Endothelial cell of umbilical vein (primary cell): Measurements from ENCODE around the gene S100A11. TPM values are rescaled to one million over a fixed set of nuclear protein-coding genes. Genes with fewer than 3 reads are reported as not detected.
A peak's percentile ranks its signal among the peaks of the same experiment; 100 is the strongest.

Experiments
- BruUV-seq: library from RNA; stranded (reverse); fragments of 400-500 nt; replicated peaks from 2 replicates; lab custom pipeline; 2021; lab: Mats Ljungman, UMichigan
- CTCF ChIA-PET: fragments of 300-600, 350-600 bp; sonication (Branson Sonifier 250); formaldehyde crosslinking; loops from one replicate; lab custom pipeline; 2021; ENCODE audit warnings: antibody characterized with exemption, inconsistent platforms; lab: Charles Lee
- POLR2A ChIA-PET: fragments of 300-600, 350-600 bp; sonication (Branson Sonifier 250); formaldehyde crosslinking; loops from one replicate; lab custom pipeline; 2021; ENCODE audit warnings: antibody characterized with exemption, inconsistent platforms; lab: Charles Lee
- DNase-seq: peaks from one replicate; pipeline ENCODE4 v3.0.0-alpha.2; 2011; ENCODE audit warnings: low read depth, low spot score
- FAIRE-seq: peaks from 2 replicates; lab custom pipeline; 2011; peaks lifted over from hg19 to GRCh38; lab: Jason Lieb, UNC
- H2AFZ ChIP-seq: 2 replicates; pipeline ENCODE4 v1.6.0; 2012; ENCODE audit warnings: low read depth, low read length, control low read depth, inconsistent platforms
- H3K27ac ChIP-seq: 2 replicates; pipeline ENCODE4 v1.5.1; 2011; ENCODE audit warnings: low read depth, mild to moderate bottlenecking, control low read depth, low read length, moderate library complexity; ENCODE audit not compliant: insufficient read depth
- H3K27me3 ChIP-seq, 2 experiments: 2 replicates each; pipeline versions ENCODE4 v1.6.0 to v1.6.1; 2011; ENCODE audit warnings: low read length in 2 of 2, mixed read lengths in 1 of 2; ENCODE audit not compliant: control insufficient read depth in 2 of 2, insufficient read depth in 2 of 2
- H3K36me3 ChIP-seq, 2 experiments: 2 replicates in 1 of 2; 3 replicates in 1 of 2; pipeline ENCODE4 v1.5.1; 2011; ENCODE audit warnings: low read length in 2 of 2, mild to moderate bottlenecking in 1 of 2, moderate library complexity in 1 of 2; ENCODE audit not compliant: control insufficient read depth in 2 of 2, insufficient read depth in 2 of 2; ENCODE audit errors: extremely low read depth in 1 of 2
- H3K4me1 ChIP-seq: 3 replicates; pipeline ENCODE4 v1.5.1; 2011; ENCODE audit warnings: mild to moderate bottlenecking, low read length; ENCODE audit not compliant: control insufficient read depth, insufficient read depth; ENCODE audit errors: extremely low read depth
- H3K4me2 ChIP-seq: 2 replicates; pipeline ENCODE4 v1.6.1; 2011; ENCODE audit warnings: low read length, control low read depth, mixed read lengths; ENCODE audit not compliant: insufficient read depth
- H3K4me3 ChIP-seq, 3 experiments: fragments of 200-600 bp in 1 of 3; sonication (generic), shearing (Covaris generic) in 1 of 3; replicated peaks in 1 of 3; 2 replicates each; pipeline ENCODE4 v1.5.1; 2011 to 2016; ENCODE audit warnings: control low read depth in 3 of 3, low read length in 3 of 3, mild to moderate bottlenecking in 2 of 3, inconsistent platforms in 1 of 3, low read depth in 1 of 3, moderate library complexity in 1 of 3; ENCODE audit not compliant: insufficient read depth in 1 of 3
- H3K79me2 ChIP-seq: 2 replicates; pipeline ENCODE4 v1.6.0; 2012; ENCODE audit warnings: low read length, inconsistent platforms; ENCODE audit not compliant: control insufficient read depth, insufficient read depth
- H3K9ac ChIP-seq: replicated peaks from 2 replicates; pipeline ENCODE3; 2011; ENCODE audit warnings: low read length, control low read depth; ENCODE audit not compliant: insufficient read depth; ENCODE audit errors: extremely low read depth
- H3K9me1 ChIP-seq: replicated peaks from 3 replicates; pipeline ENCODE4 v1.6.0; 2011; ENCODE audit warnings: mild to moderate bottlenecking, low read length; ENCODE audit not compliant: control insufficient read depth, insufficient read depth; ENCODE audit errors: extremely low read depth
- H3K9me3 ChIP-seq: replicated peaks from 2 replicates; pipeline ENCODE4 v1.5.1; 2012; ENCODE audit warnings: low read length, inconsistent platforms; ENCODE audit not compliant: control insufficient read depth, insufficient read depth
- H4K20me1 ChIP-seq: replicated peaks from 2 replicates; pipeline ENCODE3; 2011; ENCODE audit warnings: mild to moderate bottlenecking, low read length; ENCODE audit not compliant: control insufficient read depth, insufficient read depth; ENCODE audit errors: extremely low read depth
- CTCF ChIP-seq, 2 donors: IDR thresholded peaks; 1 replicate in 1 of 2; 2 replicates in 1 of 2; pipeline ENCODE4 v1.5.1; 2011; ENCODE audit warnings: low read length in 2 of 2, mild to moderate bottlenecking in 2 of 2, moderate library complexity in 2 of 2, control low read depth in 1 of 2, inconsistent platforms in 1 of 2, low read depth in 1 of 2; ENCODE audit not compliant: insufficient read depth in 1 of 2; ENCODE audit errors: extremely low read depth in 1 of 2
- EZH2 ChIP-seq: IDR thresholded peaks from 2 replicates; pipeline ENCODE4 v1.6.1; 2012; ENCODE audit warnings: borderline replicate concordance, low read depth, mild to moderate bottlenecking, moderate library complexity, low read length, inconsistent platforms; ENCODE audit not compliant: severe bottlenecking
- FOS ChIP-seq: IDR thresholded peaks from 2 replicates; pipeline ENCODE4 v1.6.1; 2011; ENCODE audit warnings: mild to moderate bottlenecking, low read length, moderate library complexity, borderline replicate concordance; ENCODE audit not compliant: insufficient read depth
- GATA2 ChIP-seq: IDR thresholded peaks from 2 replicates; pipeline ENCODE4 v1.7.0; 2011; ENCODE audit warnings: low read depth, mild to moderate bottlenecking, moderate library complexity, mixed read lengths, low read length; ENCODE audit not compliant: insufficient read length, insufficient read depth
- JUN ChIP-seq: IDR thresholded peaks from 2 replicates; pipeline ENCODE4 v1.6.1; 2011; ENCODE audit warnings: borderline replicate concordance, low read depth; ENCODE audit not compliant: insufficient read length, insufficient read depth
- MAX ChIP-seq: IDR thresholded peaks from 2 replicates; pipeline ENCODE4 v1.6.1; 2011; ENCODE audit not compliant: insufficient read depth, insufficient read length
- MYC ChIP-seq: IDR thresholded peaks from one replicate; pipeline ENCODE4 v1.6.1; 2011; ENCODE audit warnings: mild to moderate bottlenecking, low read depth, low read length
- POLR2A ChIP-seq: IDR thresholded peaks from 2 replicates; pipeline ENCODE4 v1.6.1; 2012; ENCODE audit warnings: low read depth, mild to moderate bottlenecking, control low read depth, low read length
- POLR2AphosphoS5 ChIP-seq: IDR thresholded peaks from 2 replicates; pipeline ENCODE4 v1.6.1; 2012; ENCODE audit warnings: low read depth, mild to moderate bottlenecking, control low read depth, low read length, moderate library complexity; ENCODE audit not compliant: insufficient read depth
- dilution Hi-C: fragments of 300-500 bp; cut with MboI; formaldehyde crosslinking; loops from one replicate; pipeline ENCODE4 v1.15.0; 2019; ENCODE audit warnings: low sequenced_read_pairs; ENCODE audit not compliant: extremely low pct_ligation_motif_present
- intact Hi-C: fragments of 100-400 bp; cut with micrococcal nuclease; formaldehyde crosslinking; loops from one replicate; pipeline ENCODE4 v1.10.0; 2022
- polyA plus RNA-seq, 4 experiments: library from polyadenylated mRNA; depleted of rRNA in 3 of 4; stranded (reverse) in 3 of 4; unstranded in 1 of 4; fragments of >200 nt; gene quantifications; 2 replicates each; pipeline versions ENCODE4 v1.2.1 to v1.2.3, GENCODE V29; 2011 to 2012; ENCODE audit warnings: missing spikeins in 1 of 4
- total RNA-seq: library from RNA; stranded (reverse); gene quantifications from 2 replicates; pipeline ENCODE4 v1.2.3, GENCODE V29; 2021

S100A11 gene
- total and polyA plus RNA-seq, 2 donors (not counting 3 experiments of a cell fraction or from before 2014, with no cell fraction given): 497 to 505 TPM

GRCh38 chr1:152034324-152034653 lies 2.5 kb downstream of the S100A11 start:
- Histone ChIP-seq H3K27ac (peak overlapping the region; percentile 81), H3K79me2 (peaks cover 34% of the 10 kb centered on the region), H4K20me1 (no peaks in the 10 kb centered on the region), H3K9me1 (no peaks in the 10 kb centered on the region), H2AFZ (no peak overlapping the region), H3K4me3 (peak overlapping the region in 1 of 3 experiments; percentile 99), H3K27me3 (peaks cover 4 to 5% of the 10 kb centered on the region in 2 experiments), H3K4me1 (peaks cover 21% of the 10 kb centered on the region), H3K36me3 (peaks cover 10 to 13% of the 10 kb centered on the region in 2 experiments), H3K9me3 (no peaks in the 10 kb centered on the region), H3K4me2 (peak overlapping the region; percentile 92), H3K9ac (no peak overlapping the region)
- POLR2A ChIA-PET: no interaction called here
- TF ChIP-seq CTCF (IDR thresholded peaks at IDR 0.05; ENCODE audit: extremely low read depth in 1 of 2, insufficient read depth in 1 of 2, low read depth in 1 of 2, low read length in 2 of 2) (no peak), EZH2 (no peak), FOS (no peak), MAX (no peak), GATA2 (no peak), POLR2A (no peak), POLR2AphosphoS5 (no peak), JUN (no peak), MYC (no peak)
- dilution Hi-C loops (no loop called here), intact Hi-C loops (loop anchor here (1.0 to 5.0 kb wide), 2 partner anchors 100 to 1958 kb away; partner anchors contain the start of gene RPS27)
- no peak for DNase-seq
- FAIRE-seq: peak; percentile 37
- CTCF ChIA-PET: interaction anchor here (0.6 to 2.1 kb wide), 24 partner anchors 9 to 424 kb away, joined by 3 to 13 read pairs (median 6); partner anchors contain the start of gene S100A10
- no TSS peak for BruUV-seq
